NCI-H1092 (cell line): ENCODE data around the gene RGS14.
"Not testable (repeated sequence)": the region's sequence is repeated elsewhere in the genome, so short reads cannot be mapped to it uniquely, and the experiment has no call there.

Source experiments
- DNase-seq: peaks from one replicate; lab custom pipeline; 2025; lab: John Stamatoyannopoulos, UW

The RGS14 gene

DNA sequence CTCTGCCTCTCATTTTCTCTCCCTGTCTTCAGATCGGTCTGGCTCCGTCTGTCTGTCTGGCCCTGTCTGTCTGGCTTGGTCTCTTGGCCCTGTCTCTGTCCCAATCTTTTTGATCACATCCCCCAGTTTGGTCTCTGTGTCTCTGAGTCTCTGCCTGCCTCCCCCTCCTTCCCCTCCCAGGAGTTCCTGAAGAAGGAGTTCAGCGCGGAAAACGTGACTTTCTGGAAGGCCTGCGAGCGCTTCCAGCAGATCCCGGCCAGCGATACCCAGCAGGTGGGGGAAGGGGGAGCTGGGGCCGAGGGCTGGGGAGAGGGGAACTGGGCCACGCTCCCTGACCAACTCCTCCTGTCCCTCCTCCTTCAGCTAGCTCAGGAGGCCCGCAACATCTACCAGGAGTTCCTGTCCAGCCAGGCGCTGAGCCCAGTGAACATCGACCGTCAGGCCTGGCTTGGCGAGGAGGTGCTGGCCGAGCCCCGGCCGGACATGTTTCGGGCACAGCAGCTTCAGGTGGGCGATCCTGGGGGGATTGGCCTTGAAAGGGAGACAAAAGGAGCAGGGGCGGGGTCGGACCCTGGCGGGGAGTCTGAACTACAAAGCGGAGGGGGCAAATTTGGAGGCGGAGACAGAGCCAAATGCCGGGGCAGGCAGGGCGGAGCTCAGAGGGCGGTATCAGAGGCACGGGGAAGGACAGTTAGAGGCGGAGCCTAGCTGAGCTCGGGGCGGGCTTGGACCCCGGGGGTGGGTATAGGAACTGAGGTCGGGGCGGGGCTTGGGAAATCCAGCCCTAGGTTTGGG lies 9.0 kb downstream of the RGS14 start:
- no peak for DNase-seq

GRCh38 chr5:177367323-177367848 lies 9.7 kb downstream of the RGS14 start:
- no peak for DNase-seq

DNA sequence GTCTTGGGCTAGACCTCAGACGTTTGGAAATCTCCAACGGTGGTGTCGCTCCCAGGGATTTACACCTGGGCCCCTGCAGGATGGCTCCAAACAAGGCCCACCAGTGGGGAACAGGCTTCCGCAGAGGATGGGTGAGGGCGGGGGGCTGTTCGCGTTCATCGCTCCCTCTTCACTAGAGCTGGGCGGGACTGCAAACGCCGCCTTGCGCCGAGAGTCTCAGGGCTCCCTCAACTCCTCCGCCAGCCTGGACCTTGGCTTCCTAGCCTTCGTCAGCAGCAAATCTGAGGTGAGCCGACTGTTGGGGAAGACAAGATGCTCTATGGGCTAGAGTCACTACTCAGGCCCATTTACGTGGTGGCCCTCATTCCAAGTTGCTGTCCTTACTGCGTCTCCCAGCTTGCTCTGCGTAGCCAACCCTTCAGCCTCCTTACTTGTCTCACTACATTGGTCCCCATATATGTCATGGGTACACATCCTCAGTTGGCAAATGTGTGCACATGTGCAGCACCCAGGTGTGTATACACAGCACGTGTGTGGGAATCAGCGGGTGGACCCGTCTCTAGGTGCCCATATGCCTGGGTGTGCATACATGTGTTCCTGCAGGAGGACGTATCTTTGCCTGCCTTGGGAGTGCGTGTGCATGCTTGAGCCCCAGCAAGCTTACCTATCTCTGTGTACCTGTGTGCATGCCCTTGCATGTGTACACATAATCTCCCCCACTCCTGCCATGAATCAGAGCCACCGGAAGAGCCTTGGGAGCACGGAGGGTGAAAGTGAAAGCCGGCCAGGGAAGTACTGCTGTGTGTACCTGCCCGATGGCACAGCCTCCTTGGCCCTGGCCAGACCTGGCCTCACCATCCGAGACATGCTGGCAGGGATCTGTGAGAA lies 10.5 kb downstream of the RGS14 start:
- no peak for DNase-seq

DNA sequence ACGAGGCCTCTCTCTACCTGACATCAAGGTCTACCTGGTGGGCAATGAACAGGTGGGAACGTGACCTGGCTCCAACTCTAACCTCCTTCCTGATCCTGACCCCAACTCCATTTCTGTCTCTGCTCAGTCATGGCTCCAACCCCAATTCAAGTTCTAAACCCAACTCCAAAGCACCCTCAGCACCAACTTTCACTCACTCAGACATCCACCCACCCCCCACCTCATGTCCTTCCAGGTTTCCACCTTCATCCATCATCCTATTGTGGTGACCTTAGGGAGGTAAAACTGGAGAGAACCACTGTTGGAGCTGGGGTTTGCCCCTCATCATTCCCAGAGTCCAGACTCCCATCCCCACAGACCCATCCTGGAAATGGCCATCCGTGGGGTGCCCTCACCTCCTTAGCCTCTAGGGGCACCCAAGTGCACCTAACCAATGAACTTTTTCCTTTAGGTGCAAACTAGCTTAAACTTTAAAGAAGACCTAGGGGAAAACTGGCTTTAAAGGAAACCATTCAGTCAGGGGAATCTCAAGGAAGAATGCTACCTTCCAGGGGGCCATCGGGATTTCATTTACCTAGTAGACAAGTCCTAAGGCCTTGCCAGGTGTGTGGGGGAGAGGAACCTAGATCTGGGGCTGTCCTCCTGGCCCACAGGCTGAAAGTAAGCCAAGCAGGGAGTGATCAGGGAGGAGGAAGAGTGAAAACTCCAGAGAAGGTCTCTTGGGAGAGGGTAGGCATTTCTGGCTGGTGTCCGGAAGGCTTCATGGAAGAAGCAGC lies 11.3 kb downstream of the RGS14 start:
- DNase-seq = no peak

GRCh38 chr5:177369645-177370440 lies 12.1 kb downstream of the RGS14 start:
- DNase-seq = no peak

DNA sequence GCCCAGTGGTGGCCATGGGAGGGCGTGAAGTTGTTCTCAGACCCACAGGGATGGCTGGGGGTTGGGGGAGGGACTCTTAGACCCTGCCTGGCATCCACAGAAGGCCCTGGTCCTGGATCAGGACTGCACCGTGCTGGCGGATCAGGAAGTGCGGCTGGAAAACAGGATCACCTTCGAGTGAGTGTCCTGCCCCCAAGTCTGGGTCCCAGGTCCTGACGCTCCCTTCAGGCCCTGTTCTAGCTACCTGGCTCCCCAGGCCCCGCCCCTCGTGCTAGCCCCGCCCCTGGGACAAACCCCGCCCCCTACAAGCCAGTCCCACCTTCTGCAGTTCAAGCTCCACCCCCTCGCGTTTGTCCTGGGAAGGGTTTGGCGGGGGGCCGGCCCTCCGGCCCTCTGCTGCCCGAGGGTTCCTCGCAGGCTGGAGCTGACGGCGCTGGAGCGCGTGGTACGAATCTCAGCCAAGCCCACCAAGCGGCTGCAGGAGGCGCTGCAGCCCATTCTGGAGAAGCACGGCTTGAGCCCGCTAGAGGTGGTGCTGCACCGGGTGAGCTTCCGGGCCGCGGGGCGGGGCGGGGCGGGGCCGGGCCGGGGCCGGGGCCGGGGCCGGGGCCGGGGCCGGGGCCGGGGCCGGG lies 12.9 kb downstream of the RGS14 start:
- DNase-seq = peak; percentile 67

- no peak for DNase-seq
These were observed 13.7 kb downstream of the RGS14 start for GRCh38 chr5:177371120-177372033.

- no peak for DNase-seq
These were observed 14.5 kb downstream of the RGS14 start for GRCh38 chr5:177372034-177372896.

GRCh38 chr5:177372910-177373309 lies 15.2 kb downstream of the RGS14 start:
- no peak for DNase-seq

DNA sequence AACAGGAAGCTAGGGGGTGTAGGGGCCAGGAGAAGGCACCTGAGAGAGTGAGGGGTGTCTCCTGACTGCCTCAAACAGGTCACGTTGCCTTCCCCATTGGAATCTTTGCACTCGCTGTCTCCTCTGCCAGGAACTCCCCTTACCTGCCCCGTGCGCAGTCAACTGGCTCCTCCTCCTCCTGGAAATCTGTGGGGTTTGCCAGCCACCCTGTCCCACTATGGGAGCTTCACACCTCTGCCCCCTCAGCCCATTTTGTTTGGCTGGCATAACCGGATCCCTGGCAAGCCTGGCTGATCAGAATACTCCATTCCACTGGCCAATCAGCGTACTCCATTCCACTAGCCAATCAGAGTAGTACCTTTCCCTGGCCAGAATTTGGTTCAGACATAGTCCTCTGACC lies 16.1 kb downstream of the RGS14 start:
- DNase-seq = no peak

GRCh38 chr5:177374211-177374610 lies 16.5 kb downstream of the RGS14 start:
- no peak for DNase-seq

GRCh38 chr5:177375516-177375915 lies 17.8 kb downstream of the RGS14 start:
- not testable (repeated sequence) for DNase-seq

- DNase-seq = no peak
These were observed 18.4 kb downstream of the RGS14 start for GRCh38 chr5:177376107-177376506.

- DNase-seq = no peak
These were observed 20.4 kb downstream of the RGS14 start for GRCh38 chr5:177377851-177378776.

- DNase-seq = no peak
These were observed 21.5 kb downstream of the RGS14 start for GRCh38 chr5:177378884-177379883.

- DNase-seq = no peak
These were observed 23.0 kb downstream of the RGS14 start for GRCh38 chr5:177380805-177381126.
